Mesendoderm (in vitro differentiated cells): Measurements from ENCODE around the gene TOP2B.
A peak's percentile ranks its signal among the peaks of the same experiment; 100 is the strongest.

Experiments used
- DNase-seq: peaks from one replicate; pipeline ENCODE4 v3.0.0; 2013
- H2AK5ac ChIP-seq: 2 replicates; pipeline ENCODE4 v1.6.1; 2013; ENCODE audit warnings: low read length, inconsistent platforms
- H2BK120ac ChIP-seq: 2 replicates; pipeline ENCODE4 v1.6.1; 2013; ENCODE audit warnings: low read depth, mild to moderate bottlenecking, low read length, moderate library complexity, mixed read lengths
- H2BK15ac ChIP-seq: replicated peaks from 2 replicates; pipeline ENCODE4 v1.6.1; 2013; ENCODE audit warnings: low read depth, mild to moderate bottlenecking, moderate library complexity
- H2BK5ac ChIP-seq: 2 replicates; pipeline ENCODE4 v1.6.1; 2013; ENCODE audit warnings: low read length, inconsistent platforms
- H3K18ac ChIP-seq: 2 replicates; pipeline ENCODE4 v1.6.1; 2013; ENCODE audit warnings: mild to moderate bottlenecking, low read length, mixed read lengths
- H3K23ac ChIP-seq: one replicate; pipeline ENCODE4 v1.6.1; 2013; ENCODE audit warnings: low read length
- H3K27ac ChIP-seq: 2 replicates; pipeline ENCODE4 v1.5.1; 2013; ENCODE audit warnings: low read depth, mild to moderate bottlenecking, inconsistent platforms, low read length, moderate library complexity
- H3K27me3 ChIP-seq: 2 replicates; pipeline ENCODE4 v1.6.1; 2013; ENCODE audit warnings: low read length, control low read depth, mild to moderate bottlenecking, inconsistent platforms; ENCODE audit not compliant: insufficient read depth, poor library complexity
- H3K36me3 ChIP-seq: 2 replicates; pipeline ENCODE4 v1.6.1; 2013; ENCODE audit warnings: low read length, inconsistent platforms; ENCODE audit not compliant: control insufficient read depth, insufficient read depth
- H3K4ac ChIP-seq: one replicate; pipeline ENCODE4 v1.6.1; 2013; ENCODE audit warnings: low read depth, mild to moderate bottlenecking, low read length, moderate library complexity
- H3K4me1 ChIP-seq: 2 replicates; pipeline ENCODE4 v1.6.1; 2013; ENCODE audit warnings: low read depth, low read length, inconsistent platforms; ENCODE audit not compliant: control insufficient read depth
- H3K4me2 ChIP-seq: 2 replicates; pipeline ENCODE4 v1.6.1; 2013; ENCODE audit warnings: low read length
- H3K4me3 ChIP-seq: 2 replicates; pipeline ENCODE4 v1.5.1; 2013; ENCODE audit warnings: mild to moderate bottlenecking, low read length
- H3K56ac ChIP-seq: one replicate; pipeline ENCODE4 v1.6.1; 2013; ENCODE audit warnings: low read length
- H3K79me1 ChIP-seq: 2 replicates; pipeline ENCODE4 v1.6.1; 2013; ENCODE audit warnings: low read length, inconsistent platforms
- H3K79me2 ChIP-seq: 2 replicates; pipeline ENCODE4 v1.6.1; 2013; ENCODE audit warnings: mild to moderate bottlenecking, low read length; ENCODE audit not compliant: control insufficient read depth, insufficient read depth
- H3K9ac ChIP-seq: 2 replicates; pipeline ENCODE4 v1.6.1; 2013; ENCODE audit warnings: low read length, inconsistent platforms
- H4K5ac ChIP-seq: one replicate; pipeline ENCODE4 v1.6.1; 2013; ENCODE audit warnings: low read length
- H4K8ac ChIP-seq: one replicate; pipeline ENCODE4 v1.6.1; 2013; ENCODE audit warnings: low read depth, mild to moderate bottlenecking, control low read depth, low read length, moderate library complexity
- WGBS: extraction: QIAGEN DNeasy Blood & Tissue Kit; methylation state at CpG from one replicate; pipeline ENCODE4 v1.1.7; 2013; ENCODE audit warnings: low lambda C conversion rate, missing lambda C conversion rate; ENCODE audit not compliant: insufficient coverage; ENCODE audit errors: extremely low coverage; 5-methylcytosine and 5-hydroxymethylcytosine counted together

TOP2B gene

GRCh38 chr3:25592510-25592968 lies 72.2 kb downstream of the TOP2B start:
- DNase-seq: peak; percentile 70
- H4K8ac ChIP-seq: no peak overlapping the region

GRCh38 chr3:25589783-25590258 lies 74.9 kb downstream of the TOP2B start:
- Histone ChIP-seq H3K4me2 (no peak overlapping the region), H4K8ac (no peak overlapping the region), H3K4me1 (no peaks in the 10 kb centered on the region), H3K9ac (no peak overlapping the region), H3K4me3 (no peak overlapping the region), H4K5ac (no peak overlapping the region), H3K18ac (no peak overlapping the region), H3K27me3 (no peaks in the 10 kb centered on the region), H2AK5ac (no peak overlapping the region), H3K4ac (no peak overlapping the region), H2BK120ac (no peak overlapping the region), H3K27ac (no peak overlapping the region), H3K36me3 (no peaks in the 10 kb centered on the region), H3K79me1 (no peaks in the 10 kb centered on the region), H3K56ac (no peak overlapping the region), H2BK15ac (no peak overlapping the region), H2BK5ac (no peak overlapping the region), H3K79me2 (no peaks in the 10 kb centered on the region), H3K23ac (no peak overlapping the region)
- WGBS: no CpG with 5 or more reads among the region's 8 CpGs
- DNase-seq: no peak

More at GRCh38 chr3:25592510-25592968, 72.2 kb downstream of the TOP2B start:
- no peak overlapping the region for H2BK120ac ChIP-seq
- WGBS: no CpG with 5 or more reads among the region's 3 CpGs
- H3K4me2 ChIP-seq: no peak overlapping the region
- no peaks in the 10 kb centered on the region for H3K79me2 ChIP-seq
- no peak overlapping the region for H3K9ac ChIP-seq
- H3K27me3 ChIP-seq: no peaks in the 10 kb centered on the region
- no peak overlapping the region for H2AK5ac ChIP-seq
- H2BK15ac ChIP-seq: no peak overlapping the region
- H4K5ac ChIP-seq: no peak overlapping the region
- peak overlapping the region; percentile 36 for H3K4ac ChIP-seq
- H2BK5ac ChIP-seq: no peak overlapping the region
- H3K36me3 ChIP-seq: no peaks in the 10 kb centered on the region
- H3K56ac ChIP-seq: peak overlapping the region; percentile 35
- no peak overlapping the region for H3K4me3 ChIP-seq
- H3K27ac ChIP-seq: no peak overlapping the region
- H3K18ac ChIP-seq: no peak overlapping the region
- no peak overlapping the region for H3K23ac ChIP-seq
- no peaks in the 10 kb centered on the region for H3K4me1 ChIP-seq
- no peaks in the 10 kb centered on the region for H3K79me1 ChIP-seq

- Histone ChIP-seq H2BK5ac (no peak overlapping the region), H3K4me1 (no peaks in the 10 kb centered on the region), H3K79me1 (no peaks in the 10 kb centered on the region), H3K27me3 (no peaks in the 10 kb centered on the region), H3K4me3 (no peak overlapping the region), H4K8ac (no peak overlapping the region), H3K36me3 (no peaks in the 10 kb centered on the region), H3K27ac (no peak overlapping the region), H3K56ac (no peak overlapping the region), H3K79me2 (no peaks in the 10 kb centered on the region), H3K9ac (no peak overlapping the region), H3K18ac (no peak overlapping the region), H4K5ac (no peak overlapping the region), H3K4me2 (no peak overlapping the region), H3K4ac (no peak overlapping the region), H2AK5ac (no peak overlapping the region), H3K23ac (no peak overlapping the region), H2BK15ac (no peak overlapping the region), H2BK120ac (no peak overlapping the region)
- no peak for DNase-seq
- no CpG with 5 or more reads among the region's 4 CpGs for WGBS
Observed at GRCh38 chr3:25589104-25589782, 75.5 kb downstream of the TOP2B start.

GRCh38 chr3:25588441-25589103 lies 76.1 kb downstream of the TOP2B start:
- Histone ChIP-seq H3K36me3 (no peaks in the 10 kb centered on the region), H3K79me2 (no peaks in the 10 kb centered on the region), H2BK5ac (no peak overlapping the region), H4K8ac (no peak overlapping the region), H3K4ac (no peak overlapping the region), H4K5ac (no peak overlapping the region), H3K27ac (no peak overlapping the region), H2BK15ac (no peak overlapping the region), H3K4me2 (no peak overlapping the region), H3K79me1 (no peaks in the 10 kb centered on the region), H3K4me1 (no peaks in the 10 kb centered on the region), H2AK5ac (no peak overlapping the region), H3K23ac (no peak overlapping the region), H2BK120ac (no peak overlapping the region), H3K56ac (no peak overlapping the region), H3K27me3 (no peaks in the 10 kb centered on the region), H3K4me3 (no peak overlapping the region), H3K18ac (no peak overlapping the region), H3K9ac (no peak overlapping the region)
- WGBS: no CpG with 5 or more reads among the region's 8 CpGs
- no peak for DNase-seq

- no peak overlapping the region for H2BK120ac ChIP-seq
- H4K8ac ChIP-seq: no peak overlapping the region
- no peaks in the 10 kb centered on the region for H3K27me3 ChIP-seq
- WGBS: no CpG with 5 or more reads among the region's 2 CpGs
- H3K36me3 ChIP-seq: no peaks in the 10 kb centered on the region
- no peak overlapping the region for H2AK5ac ChIP-seq
- H2BK5ac ChIP-seq: no peak overlapping the region
- no peak overlapping the region for H3K9ac ChIP-seq
- no peak overlapping the region for H3K4ac ChIP-seq
- H3K4me2 ChIP-seq: no peak overlapping the region
- H3K4me1 ChIP-seq: no peaks in the 10 kb centered on the region
- no peak overlapping the region for H3K56ac ChIP-seq
- no peak overlapping the region for H2BK15ac ChIP-seq
- H3K23ac ChIP-seq: no peak overlapping the region
- no peak overlapping the region for H3K18ac ChIP-seq
- no peak overlapping the region for H3K4me3 ChIP-seq
- no peak for DNase-seq
- H3K79me2 ChIP-seq: no peaks in the 10 kb centered on the region
- H3K27ac ChIP-seq: no peak overlapping the region
- no peak overlapping the region for H4K5ac ChIP-seq
- no peaks in the 10 kb centered on the region for H3K79me1 ChIP-seq
Observed at GRCh38 chr3:25587975-25588374, 76.7 kb downstream of the TOP2B start.
